ENCODE measurements around the gene LRRK1. TPM values are rescaled to one million over a fixed set of nuclear protein-coding genes. Genes with fewer than 3 reads are reported as not detected.

Gene LRRK1
- total and polyA plus RNA-seq, 2 experiments from 2014 or later, result 2.6 to 4.5 TPM

DNA sequence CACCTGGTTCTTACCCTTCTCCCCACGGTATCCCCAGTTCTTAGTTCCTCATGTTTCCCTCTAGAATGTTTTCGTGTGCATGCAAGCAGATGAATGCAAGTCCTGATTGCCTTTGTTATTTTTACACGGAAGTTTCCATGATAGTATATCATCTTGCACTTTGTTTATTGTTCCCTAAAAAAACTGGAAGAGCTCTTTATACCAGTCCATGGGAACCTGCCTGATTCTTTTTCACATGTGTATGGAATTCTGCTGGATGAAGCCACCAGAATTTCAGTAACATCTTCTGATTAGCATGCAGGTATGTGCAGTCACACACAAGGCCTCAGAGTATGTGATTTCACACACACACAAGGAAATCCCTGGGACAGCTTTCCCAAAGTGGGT, 16.0 kb upstream of the LRRK1 start:
- no peaks in the 10 kb centered on the region for H4K20me1 ChIP-seq (replicated peaks; ENCODE audit: insufficient read depth)
- TF ChIP-seq EZH2 (IDR thresholded peaks at IDR 0.05; ENCODE audit: low read depth, unreplicated experiment) (no peak), EZH2phosphoT487 (IDR thresholded peaks at IDR 0.05; ENCODE audit: unreplicated experiment) (no peak), NANOG (IDR thresholded peaks at IDR 0.05; ENCODE audit: borderline replicate concordance) (no peak), ZNF114 (CRISPR knock-in tag; IDR thresholded peaks at IDR 0.05) (no peak), POLR2AphosphoS5 (IDR thresholded peaks at IDR 0.05; ENCODE audit: low read depth) (no peak), CREB1 (CRISPR knock-in tag; IDR thresholded peaks at IDR 0.05; ENCODE audit: low read depth) (no peak), ZNF331 (CRISPR knock-in tag; IDR thresholded peaks at IDR 0.05; ENCODE audit: low read depth) (no peak)
- TF ChIP-seq, protein P1, sequence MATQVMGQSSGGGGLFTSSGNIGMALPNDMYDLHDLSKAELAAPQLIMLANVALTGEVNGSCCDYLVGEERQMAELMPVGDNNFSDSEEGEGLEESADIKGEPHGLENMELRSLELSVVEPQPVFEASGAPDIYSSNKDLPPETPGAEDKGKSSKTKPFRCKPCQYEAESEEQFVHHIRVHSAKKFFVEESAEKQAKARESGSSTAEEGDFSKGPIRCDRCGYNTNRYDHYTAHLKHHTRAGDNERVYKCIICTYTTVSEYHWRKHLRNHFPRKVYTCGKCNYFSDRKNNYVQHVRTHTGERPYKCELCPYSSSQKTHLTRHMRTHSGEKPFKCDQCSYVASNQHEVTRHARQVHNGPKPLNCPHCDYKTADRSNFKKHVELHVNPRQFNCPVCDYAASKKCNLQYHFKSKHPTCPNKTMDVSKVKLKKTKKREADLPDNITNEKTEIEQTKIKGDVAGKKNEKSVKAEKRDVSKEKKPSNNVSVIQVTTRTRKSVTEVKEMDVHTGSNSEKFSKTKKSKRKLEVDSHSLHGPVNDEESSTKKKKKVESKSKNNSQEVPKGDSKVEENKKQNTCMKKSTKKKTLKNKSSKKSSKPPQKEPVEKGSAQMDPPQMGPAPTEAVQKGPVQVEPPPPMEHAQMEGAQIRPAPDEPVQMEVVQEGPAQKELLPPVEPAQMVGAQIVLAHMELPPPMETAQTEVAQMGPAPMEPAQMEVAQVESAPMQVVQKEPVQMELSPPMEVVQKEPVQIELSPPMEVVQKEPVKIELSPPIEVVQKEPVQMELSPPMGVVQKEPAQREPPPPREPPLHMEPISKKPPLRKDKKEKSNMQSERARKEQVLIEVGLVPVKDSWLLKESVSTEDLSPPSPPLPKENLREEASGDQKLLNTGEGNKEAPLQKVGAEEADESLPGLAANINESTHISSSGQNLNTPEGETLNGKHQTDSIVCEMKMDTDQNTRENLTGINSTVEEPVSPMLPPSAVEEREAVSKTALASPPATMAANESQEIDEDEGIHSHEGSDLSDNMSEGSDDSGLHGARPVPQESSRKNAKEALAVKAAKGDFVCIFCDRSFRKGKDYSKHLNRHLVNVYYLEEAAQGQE (IDR thresholded peaks at IDR 0.05; ENCODE audit: unreplicated experiment), result no peak
- TF ChIP-seq, protein P2, sequence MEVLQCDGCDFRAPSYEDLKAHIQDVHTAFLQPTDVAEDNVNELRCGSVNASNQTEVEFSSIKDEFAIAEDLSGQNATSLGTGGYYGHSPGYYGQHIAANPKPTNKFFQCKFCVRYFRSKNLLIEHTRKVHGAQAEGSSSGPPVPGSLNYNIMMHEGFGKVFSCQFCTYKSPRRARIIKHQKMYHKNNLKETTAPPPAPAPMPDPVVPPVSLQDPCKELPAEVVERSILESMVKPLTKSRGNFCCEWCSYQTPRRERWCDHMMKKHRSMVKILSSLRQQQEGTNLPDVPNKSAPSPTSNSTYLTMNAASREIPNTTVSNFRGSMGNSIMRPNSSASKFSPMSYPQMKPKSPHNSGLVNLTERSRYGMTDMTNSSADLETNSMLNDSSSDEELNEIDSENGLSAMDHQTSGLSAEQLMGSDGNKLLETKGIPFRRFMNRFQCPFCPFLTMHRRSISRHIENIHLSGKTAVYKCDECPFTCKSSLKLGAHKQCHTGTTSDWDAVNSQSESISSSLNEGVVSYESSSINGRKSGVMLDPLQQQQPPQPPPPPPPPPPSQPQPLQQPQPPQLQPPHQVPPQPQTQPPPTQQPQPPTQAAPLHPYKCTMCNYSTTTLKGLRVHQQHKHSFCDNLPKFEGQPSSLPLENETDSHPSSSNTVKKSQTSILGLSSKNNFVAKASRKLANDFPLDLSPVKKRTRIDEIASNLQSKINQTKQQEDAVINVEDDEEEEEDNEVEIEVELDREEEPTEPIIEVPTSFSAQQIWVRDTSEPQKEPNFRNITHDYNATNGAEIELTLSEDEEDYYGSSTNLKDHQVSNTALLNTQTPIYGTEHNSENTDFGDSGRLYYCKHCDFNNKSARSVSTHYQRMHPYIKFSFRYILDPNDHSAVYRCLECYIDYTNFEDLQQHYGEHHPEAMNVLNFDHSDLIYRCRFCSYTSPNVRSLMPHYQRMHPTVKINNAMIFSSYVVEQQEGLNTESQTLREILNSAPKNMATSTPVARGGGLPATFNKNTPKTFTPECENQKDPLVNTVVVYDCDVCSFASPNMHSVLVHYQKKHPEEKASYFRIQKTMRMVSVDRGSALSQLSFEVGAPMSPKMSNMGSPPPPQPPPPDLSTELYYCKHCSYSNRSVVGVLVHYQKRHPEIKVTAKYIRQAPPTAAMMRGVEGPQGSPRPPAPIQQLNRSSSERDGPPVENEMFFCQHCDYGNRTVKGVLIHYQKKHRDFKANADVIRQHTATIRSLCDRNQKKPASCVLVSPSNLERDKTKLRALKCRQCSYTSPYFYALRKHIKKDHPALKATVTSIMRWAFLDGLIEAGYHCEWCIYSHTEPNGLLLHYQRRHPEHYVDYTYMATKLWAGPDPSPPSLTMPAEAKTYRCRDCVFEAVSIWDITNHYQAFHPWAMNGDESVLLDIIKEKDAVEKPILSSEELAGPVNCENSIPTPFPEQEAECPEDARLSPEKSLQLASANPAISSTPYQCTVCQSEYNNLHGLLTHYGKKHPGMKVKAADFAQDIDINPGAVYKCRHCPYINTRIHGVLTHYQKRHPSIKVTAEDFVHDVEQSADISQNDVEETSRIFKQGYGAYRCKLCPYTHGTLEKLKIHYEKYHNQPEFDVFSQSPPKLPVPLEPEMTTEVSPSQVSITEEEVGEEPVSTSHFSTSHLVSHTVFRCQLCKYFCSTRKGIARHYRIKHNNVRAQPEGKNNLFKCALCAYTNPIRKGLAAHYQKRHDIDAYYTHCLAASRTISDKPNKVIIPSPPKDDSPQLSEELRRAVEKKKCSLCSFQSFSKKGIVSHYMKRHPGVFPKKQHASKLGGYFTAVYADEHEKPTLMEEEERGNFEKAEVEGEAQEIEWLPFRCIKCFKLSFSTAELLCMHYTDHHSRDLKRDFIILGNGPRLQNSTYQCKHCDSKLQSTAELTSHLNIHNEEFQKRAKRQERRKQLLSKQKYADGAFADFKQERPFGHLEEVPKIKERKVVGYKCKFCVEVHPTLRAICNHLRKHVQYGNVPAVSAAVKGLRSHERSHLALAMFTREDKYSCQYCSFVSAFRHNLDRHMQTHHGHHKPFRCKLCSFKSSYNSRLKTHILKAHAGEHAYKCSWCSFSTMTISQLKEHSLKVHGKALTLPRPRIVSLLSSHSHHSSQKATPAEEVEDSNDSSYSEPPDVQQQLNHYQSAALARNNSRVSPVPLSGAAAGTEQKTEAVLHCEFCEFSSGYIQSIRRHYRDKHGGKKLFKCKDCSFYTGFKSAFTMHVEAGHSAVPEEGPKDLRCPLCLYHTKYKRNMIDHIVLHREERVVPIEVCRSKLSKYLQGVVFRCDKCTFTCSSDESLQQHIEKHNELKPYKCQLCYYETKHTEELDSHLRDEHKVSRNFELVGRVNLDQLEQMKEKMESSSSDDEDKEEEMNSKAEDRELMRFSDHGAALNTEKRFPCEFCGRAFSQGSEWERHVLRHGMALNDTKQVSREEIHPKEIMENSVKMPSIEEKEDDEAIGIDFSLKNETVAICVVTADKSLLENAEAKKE (CRISPR knock-in tag; IDR thresholded peaks at IDR 0.05), result no peak
- TF ChIP-seq, protein P3, sequence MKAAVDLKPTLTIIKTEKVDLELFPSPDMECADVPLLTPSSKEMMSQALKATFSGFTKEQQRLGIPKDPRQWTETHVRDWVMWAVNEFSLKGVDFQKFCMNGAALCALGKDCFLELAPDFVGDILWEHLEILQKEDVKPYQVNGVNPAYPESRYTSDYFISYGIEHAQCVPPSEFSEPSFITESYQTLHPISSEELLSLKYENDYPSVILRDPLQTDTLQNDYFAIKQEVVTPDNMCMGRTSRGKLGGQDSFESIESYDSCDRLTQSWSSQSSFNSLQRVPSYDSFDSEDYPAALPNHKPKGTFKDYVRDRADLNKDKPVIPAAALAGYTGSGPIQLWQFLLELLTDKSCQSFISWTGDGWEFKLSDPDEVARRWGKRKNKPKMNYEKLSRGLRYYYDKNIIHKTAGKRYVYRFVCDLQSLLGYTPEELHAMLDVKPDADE (IDR thresholded peaks at IDR 0.05), result no peak
- TF ChIP-seq, protein P4, sequence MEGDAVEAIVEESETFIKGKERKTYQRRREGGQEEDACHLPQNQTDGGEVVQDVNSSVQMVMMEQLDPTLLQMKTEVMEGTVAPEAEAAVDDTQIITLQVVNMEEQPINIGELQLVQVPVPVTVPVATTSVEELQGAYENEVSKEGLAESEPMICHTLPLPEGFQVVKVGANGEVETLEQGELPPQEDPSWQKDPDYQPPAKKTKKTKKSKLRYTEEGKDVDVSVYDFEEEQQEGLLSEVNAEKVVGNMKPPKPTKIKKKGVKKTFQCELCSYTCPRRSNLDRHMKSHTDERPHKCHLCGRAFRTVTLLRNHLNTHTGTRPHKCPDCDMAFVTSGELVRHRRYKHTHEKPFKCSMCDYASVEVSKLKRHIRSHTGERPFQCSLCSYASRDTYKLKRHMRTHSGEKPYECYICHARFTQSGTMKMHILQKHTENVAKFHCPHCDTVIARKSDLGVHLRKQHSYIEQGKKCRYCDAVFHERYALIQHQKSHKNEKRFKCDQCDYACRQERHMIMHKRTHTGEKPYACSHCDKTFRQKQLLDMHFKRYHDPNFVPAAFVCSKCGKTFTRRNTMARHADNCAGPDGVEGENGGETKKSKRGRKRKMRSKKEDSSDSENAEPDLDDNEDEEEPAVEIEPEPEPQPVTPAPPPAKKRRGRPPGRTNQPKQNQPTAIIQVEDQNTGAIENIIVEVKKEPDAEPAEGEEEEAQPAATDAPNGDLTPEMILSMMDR (conservative IDR thresholded peaks at IDR 0.05; ENCODE audit: low read depth in 2 of 2), result no peak
- H3K9me2 ChIP-seq (ENCODE audit: insufficient read depth), result no peaks in the 10 kb centered on the region
- H3K27me3 ChIP-seq (ENCODE audit: insufficient read depth), result no peaks in the 10 kb centered on the region
- no peaks in the 10 kb centered on the region for H3K36me3 ChIP-seq (ENCODE audit: insufficient read depth)
- H3K4me1 Mint-ChIP-seq, result peaks cover 14% of the 10 kb centered on the region
- no peak overlapping the region for H3K4me2 ChIP-seq
- H3F3A ChIP-seq (replicated peaks; ENCODE audit: low read depth), result no peaks in the 10 kb centered on the region
- no peak overlapping the region for H3K4me3 ChIP-seq
- H3K36me3 Mint-ChIP-seq (ENCODE audit: low read depth), result no peaks in the 10 kb centered on the region
- ATAC-seq, result no peak
- H3K27ac ChIP-seq (ENCODE audit: low read depth), result no peak overlapping the region
- no peak overlapping the region for H2AFZ ChIP-seq
- H3K4me1 ChIP-seq (ENCODE audit: insufficient read depth), result no peaks in the 10 kb centered on the region; the same call in 1 of the 2 replicates
- H3K27me3 Mint-ChIP-seq (ENCODE audit: insufficient read depth, low read depth, poor library complexity), result peaks cover 7% of the 10 kb centered on the region
- H3K27ac Mint-ChIP-seq, result no peak overlapping the region
- no peaks in the 10 kb centered on the region for H3K9me3 Mint-ChIP-seq
- H3K79me2 ChIP-seq (replicated peaks; ENCODE audit: insufficient read depth), result no peaks in the 10 kb centered on the region
- H3K4me3 Mint-ChIP-seq, result no peak overlapping the region
- DNase-seq (ENCODE audit: low spot score), result no peak

All from GM23338 (cell line).